CD4-positive, alpha-beta memory T cell (primary cell): ENCODE measurements around the gene ZSCAN12. TPM values are rescaled to one million over a fixed set of nuclear protein-coding genes. Genes with fewer than 3 reads are reported as not detected.

Experiments
- CTCF ChIA-PET: fragments of 350-600 bp; sonication (Branson Sonifier 250); formaldehyde crosslinking; loops from one replicate; lab custom pipeline; 2021; ENCODE audit warnings: inconsistent platforms; ENCODE audit not compliant: partially characterized antibody; lab: Charles Lee
- POLR2A ChIA-PET: fragments of 350-600 bp; sonication (Branson Sonifier 250); formaldehyde crosslinking; loops from one replicate; lab custom pipeline; 2021; ENCODE audit not compliant: partially characterized antibody; lab: Charles Lee
- DNase-seq, 5 donors: peaks; one replicate each; pipeline versions ENCODE4 v3.0.0 to v3.0.0-alpha.2; 2020 to 2022; ENCODE audit warnings: mixed read lengths in 1 of 5
- H3K27ac ChIP-seq: one replicate; pipeline ENCODE4 v1.7.0; 2013; ENCODE audit warnings: low read depth, low read length
- H3K27me3 ChIP-seq: 2 replicates; pipeline ENCODE4 v1.7.0; 2013; ENCODE audit warnings: mild to moderate bottlenecking, low read length, moderate library complexity; ENCODE audit not compliant: insufficient read depth
- H3K36me3 ChIP-seq: 2 replicates; pipeline ENCODE4 v1.7.0; 2013; ENCODE audit warnings: mild to moderate bottlenecking, low read length, moderate library complexity; ENCODE audit not compliant: insufficient read depth
- H3K4me1 ChIP-seq: 2 replicates; pipeline ENCODE4 v1.7.0; 2013; ENCODE audit warnings: mild to moderate bottlenecking, low read length, moderate library complexity; ENCODE audit not compliant: insufficient read depth
- H3K4me3 ChIP-seq, 2 donors: one replicate each; pipeline ENCODE4 v1.7.0; 2013; ENCODE audit warnings: low read length in 2 of 2, mild to moderate bottlenecking in 1 of 2
- H3K9me3 ChIP-seq, 2 donors: one replicate each; pipeline ENCODE4 v1.7.0; 2013; ENCODE audit warnings: low read length in 2 of 2, control low read depth in 1 of 2; ENCODE audit not compliant: control insufficient read depth in 1 of 2
- H3K27ac Mint-ChIP-seq, 7 donors: one replicate each; pipeline ENCODE4 v1.8.0; 2020 to 2021; ENCODE audit warnings: mixed read lengths in 7 of 7, mild to moderate bottlenecking in 6 of 7, inconsistent platforms in 3 of 7, moderate library complexity in 3 of 7
- H3K27me3 Mint-ChIP-seq, 2 donors: one replicate each; pipeline ENCODE4 v1.8.0; 2020 to 2021; ENCODE audit warnings: mixed read lengths in 2 of 2
- H3K36me3 Mint-ChIP-seq, 2 donors: one replicate each; pipeline ENCODE4 v1.8.0; 2020 to 2021; ENCODE audit warnings: mixed read lengths in 2 of 2, inconsistent platforms in 1 of 2, mild to moderate bottlenecking in 1 of 2
- H3K4me1 Mint-ChIP-seq, 4 donors: one replicate each; pipeline ENCODE4 v1.8.0; 2020 to 2021; ENCODE audit warnings: mixed read lengths in 4 of 4, mild to moderate bottlenecking in 1 of 4
- H3K4me3 Mint-ChIP-seq, 8 donors: one replicate each; pipeline ENCODE4 v1.8.0; 2020 to 2021; ENCODE audit warnings: mixed read lengths in 8 of 8, mild to moderate bottlenecking in 7 of 8, moderate library complexity in 6 of 8, inconsistent platforms in 3 of 8
- H3K9me3 Mint-ChIP-seq, 8 donors: one replicate each; pipeline ENCODE4 v1.8.0; 2020 to 2021; ENCODE audit warnings: mixed read lengths in 8 of 8, mild to moderate bottlenecking in 5 of 8, inconsistent platforms in 3 of 8, moderate library complexity in 1 of 8
- intact Hi-C: fragments of 100-400 bp; cut with micrococcal nuclease; formaldehyde crosslinking; loops from one replicate; pipeline ENCODE4 v1.15.1; 2023
- polyA plus RNA-seq, 2 donors: library from polyadenylated mRNA; unstranded; fragments of 300-500 nt; fragmentation: Illumina TruSeq; gene quantifications; one replicate each; pipeline ENCODE4 v1.2.3, GENCODE V29; 2021
- total RNA-seq, 2 experiments: library from RNA; stranded (reverse); gene quantifications; one replicate each; pipeline ENCODE4 v1.2.3, GENCODE V29; 2021

Gene ZSCAN12
- total and polyA plus RNA-seq, 4 experiments from 2014 or later, result 0.70 to 8.3 (median 4.7) TPM

DNA sequence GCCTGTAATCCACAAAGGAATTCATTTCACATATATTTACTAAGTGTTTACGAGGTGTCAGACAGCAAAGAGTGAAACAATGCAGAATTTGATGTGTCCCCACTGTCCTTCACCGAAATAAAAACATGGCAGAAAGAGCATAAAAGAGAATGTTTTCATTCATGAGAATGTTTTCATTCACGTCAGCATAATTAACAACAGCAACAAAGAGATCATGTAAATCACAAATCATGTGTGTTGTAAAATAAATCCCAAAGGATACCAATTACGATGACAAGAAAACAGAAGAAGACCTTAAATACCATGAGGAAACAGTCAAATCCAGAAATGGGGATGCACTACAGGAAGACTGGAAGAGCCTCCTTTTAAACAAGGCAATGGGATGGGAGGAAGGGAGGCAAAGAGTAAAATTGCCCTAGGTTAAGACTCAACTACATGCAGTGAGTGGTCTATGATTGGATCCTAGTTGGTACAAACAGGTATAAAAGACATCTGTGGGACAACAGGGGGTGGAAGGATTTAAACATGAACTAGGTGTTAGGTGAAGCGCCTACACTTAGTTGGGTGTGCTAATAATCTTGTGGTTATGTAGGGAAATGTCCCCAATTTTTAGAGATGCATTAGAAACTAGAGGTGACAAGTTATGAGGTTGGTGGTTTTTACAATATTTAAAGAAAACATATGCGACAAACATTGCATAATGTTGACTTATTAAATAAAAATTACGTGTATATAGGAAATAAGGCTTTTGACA, 65.1 kb downstream of the ZSCAN12 start:
- POLR2A ChIA-PET, result interaction anchor here (1.2 to 2.8 kb wide), 9 partner anchors 16 to 855 kb away, joined by 3 to 27 read pairs (median 6); partner anchors contain the start of genes ZKSCAN3, ZKSCAN4, ZKSCAN8 and ZSCAN26
- peak overlapping the region in 5 of 8 donors; percentile 4 to 75 (median 34) for H3K4me3 Mint-ChIP-seq

DNA sequence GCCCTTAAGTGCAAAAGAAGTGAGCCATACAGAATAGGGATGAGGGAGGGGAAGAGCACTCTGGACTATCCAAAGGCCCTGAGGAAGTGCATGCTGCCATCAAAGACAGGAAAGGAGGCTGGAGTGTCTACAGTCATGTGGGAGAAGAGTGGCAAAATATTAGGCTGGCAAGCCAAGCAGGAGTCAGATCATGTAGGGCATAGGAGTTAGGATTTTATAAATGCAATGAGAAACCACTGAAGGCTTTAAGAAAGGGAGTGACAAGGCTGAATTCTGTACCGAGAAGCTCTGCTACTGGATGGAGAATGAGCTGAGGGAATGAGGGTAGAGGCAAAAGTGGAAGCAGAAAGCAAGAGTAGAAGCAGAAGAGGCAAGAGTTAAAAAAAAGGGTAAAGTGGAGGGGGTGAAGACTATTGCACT, 65.9 kb downstream of the ZSCAN12 start:
- H3K36me3 ChIP-seq, result no peaks in the 10 kb centered on the region
- Mint-ChIP-seq H3K27ac (peak overlapping the region in 5 of 7 donors; percentile 11 to 86 (median 32)), H3K4me3 (peak overlapping the region in 2 of 8 donors; percentile 5 to 14), H3K27me3 (no peaks in the 10 kb centered on the region), H3K9me3 (peaks cover 0 to 11% (median 6%) of the 10 kb centered on the region in 8 donors), H3K36me3 (peaks cover 3 to 6% of the 10 kb centered on the region in 2 donors), H3K4me1 (peaks cover 0 to 4% (median 3%) of the 10 kb centered on the region in 4 donors)
- H3K27ac ChIP-seq, result no peak overlapping the region
- DNase-seq, result no peak
- no peaks in the 10 kb centered on the region for H3K9me3 ChIP-seq
- ChIA-PET CTCF (interaction anchor here (1.1 to 3.5 kb wide), 2 partner anchors 9 to 22 kb away, joined by 5 to 20 read pairs; no protein-coding TSS in a partner anchor), POLR2A (no interaction called here)
- no peaks in the 10 kb centered on the region for H3K27me3 ChIP-seq
- intact Hi-C loops, result no loop called here
- no peak overlapping the region for H3K4me3 ChIP-seq
- H3K4me1 ChIP-seq, result peaks cover 17% of the 10 kb centered on the region

More for the DNA sequence above, 65.1 kb downstream of the ZSCAN12 start:
- H3K36me3 Mint-ChIP-seq, result no peaks in the 10 kb centered on the region
- H3K9me3 Mint-ChIP-seq, result peaks cover 0 to 2% (median 0%) of the 10 kb centered on the region in 8 donors
- Histone ChIP-seq H3K27ac (no peak overlapping the region), H3K4me1 (peaks cover 17% of the 10 kb centered on the region), H3K9me3 (no peaks in the 10 kb centered on the region), H3K4me3 (no peak overlapping the region), H3K27me3 (no peaks in the 10 kb centered on the region), H3K36me3 (no peaks in the 10 kb centered on the region)
- H3K27ac Mint-ChIP-seq, result peak overlapping the region in 4 of 7 donors; percentile 12 to 89 (median 56)
- no peaks in the 10 kb centered on the region for H3K27me3 Mint-ChIP-seq
- peaks cover 0 to 4% (median 3%) of the 10 kb centered on the region in 4 donors for H3K4me1 Mint-ChIP-seq
- CTCF ChIA-PET, result interaction anchor here (0.9 to 3.5 kb wide), 4 partner anchors 10 to 467 kb away, joined by 3 to 20 read pairs (median 4); a partner anchor contains a TSS
- intact Hi-C loops, result loop anchor here (1.0 to 5.0 kb wide), 4 partner anchors 15 to 862 kb away; partner anchors contain the start of genes ZKSCAN3, ZNF184 and ZSCAN26
- DNase-seq, result no peak

DNA sequence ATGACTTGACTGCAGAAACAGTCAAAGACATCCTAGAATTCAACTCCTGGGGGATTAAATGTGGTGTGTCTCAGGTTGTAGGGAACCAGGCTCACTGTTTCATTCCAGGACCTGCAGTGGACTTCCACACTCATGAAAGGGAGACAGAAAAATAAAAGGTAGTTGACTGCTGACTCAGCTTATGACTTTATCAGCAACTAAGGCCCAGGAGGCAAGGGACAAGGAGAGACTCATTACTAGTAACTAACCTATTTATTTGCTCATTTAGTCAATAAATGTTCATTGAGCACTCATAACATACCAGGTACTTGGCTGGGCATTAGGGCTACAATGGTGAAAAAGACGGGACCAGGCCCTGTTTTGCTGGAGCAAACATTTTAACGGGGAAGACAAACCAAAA, 66.5 kb downstream of the ZSCAN12 start:
- peaks cover 3 to 6% of the 10 kb centered on the region in 2 donors for H3K36me3 Mint-ChIP-seq

GRCh38 chr6:28330041-28330440, 69.5 kb downstream of the ZSCAN12 start:
- ChIA-PET CTCF (no interaction called here), POLR2A (no interaction called here)
- Mint-ChIP-seq H3K4me3 (no peak overlapping the region), H3K27me3 (no peaks in the 10 kb centered on the region), H3K36me3 (peaks cover 20 to 24% of the 10 kb centered on the region in 2 donors), H3K4me1 (peaks cover 0 to 4% (median 3%) of the 10 kb centered on the region in 4 donors), H3K9me3 (peaks cover 5 to 38% (median 29%) of the 10 kb centered on the region in 8 donors), H3K27ac (no peak overlapping the region)
- intact Hi-C loops, result no loop called here
- no peaks in the 10 kb centered on the region for H3K27me3 ChIP-seq
- H3K9me3 ChIP-seq, result peaks cover 0 to 6% of the 10 kb centered on the region in 2 donors
- DNase-seq, result no peak
- H3K4me3 ChIP-seq, result no peak overlapping the region
- H3K27ac ChIP-seq, result no peak overlapping the region
- H3K4me1 ChIP-seq, result peaks cover 2% of the 10 kb centered on the region
- no peaks in the 10 kb centered on the region for H3K36me3 ChIP-seq

More for the DNA sequence above, 66.5 kb downstream of the ZSCAN12 start:
- CTCF ChIA-PET, result no interaction called here
- Mint-ChIP-seq H3K9me3 (peaks cover 0 to 14% (median 9%) of the 10 kb centered on the region in 8 donors), H3K27ac (no peak overlapping the region), H3K4me3 (no peak overlapping the region), H3K27me3 (no peaks in the 10 kb centered on the region), H3K4me1 (peaks cover 0 to 4% (median 3%) of the 10 kb centered on the region in 4 donors)
- no peak overlapping the region for H3K4me3 ChIP-seq
- H3K27me3 ChIP-seq, result no peaks in the 10 kb centered on the region
- DNase-seq, result no peak
- no peaks in the 10 kb centered on the region for H3K9me3 ChIP-seq
- POLR2A ChIA-PET, result no interaction called here
- H3K4me1 ChIP-seq, result peaks cover 17% of the 10 kb centered on the region
- intact Hi-C loops, result no loop called here
- no peak overlapping the region for H3K27ac ChIP-seq
- no peaks in the 10 kb centered on the region for H3K36me3 ChIP-seq

Other genes starting within 250 kb of the ZSCAN12 start
- gene ZSCAN9, start 174.5 kb downstream of the ZSCAN12 start, total RNA-seq, result 1 to 10 TPM; 3.4 to 4.4 TPM
- 1 to 10 TPM; 1.2 to 3.5 TPM for gene ZSCAN9, start 174.5 kb downstream of the ZSCAN12 start, polyA plus RNA-seq
- gene ZKSCAN4, start 147.5 kb downstream of the ZSCAN12 start, total RNA-seq, result 10 to 100 TPM in 1 of 2 experiments, 1 to 10 TPM in 1; 9.9 to 11.1 TPM
- gene ZKSCAN4, start 147.5 kb downstream of the ZSCAN12 start, polyA plus RNA-seq, result 1 to 10 TPM; 2.4 to 5.2 TPM
- gene NKAPL, start 140.4 kb downstream of the ZSCAN12 start, total RNA-seq, result under 1 TPM in 1 of 2 experiments, not detected in 1; 0.33 TPM
- under 1 TPM in 1 of 2 donors, not detected in 1; 0.15 TPM for gene NKAPL, start 140.4 kb downstream of the ZSCAN12 start, polyA plus RNA-seq
- gene ZSCAN26, start 132.6 kb downstream of the ZSCAN12 start, total RNA-seq, result 10 to 100 TPM; 23.3 to 26.5 TPM
- gene ZSCAN26, start 132.6 kb downstream of the ZSCAN12 start, polyA plus RNA-seq, result 10 to 100 TPM; 13.1 to 14.2 TPM
- 1 to 10 TPM; 1.1 to 1.4 TPM for gene PGBD1, start 118.2 kb downstream of the ZSCAN12 start, total RNA-seq
- under 1 TPM; 0.08 to 0.31 TPM for gene PGBD1, start 118.2 kb downstream of the ZSCAN12 start, polyA plus RNA-seq
- under 1 TPM; 0.73 to 0.97 TPM for gene ZSCAN31, start 63.6 kb downstream of the ZSCAN12 start, total RNA-seq
- 1 to 10 TPM in 1 of 2 donors, under 1 TPM in 1; 0.86 to 1.2 TPM for gene ZSCAN31, start 63.6 kb downstream of the ZSCAN12 start, polyA plus RNA-seq
- gene ZKSCAN3, start 49.8 kb downstream of the ZSCAN12 start, total RNA-seq, result 10 to 100 TPM; 12.4 to 12.6 TPM
- gene ZKSCAN3, start 49.8 kb downstream of the ZSCAN12 start, polyA plus RNA-seq, result 1 to 10 TPM; 2.3 to 4.2 TPM
- gene ZSCAN23, start 43.7 kb upstream of the ZSCAN12 start, total RNA-seq, result 1 to 10 TPM; 1.1 to 1.7 TPM
- gene ZSCAN23, start 43.7 kb upstream of the ZSCAN12 start, polyA plus RNA-seq, result not detected
- gene GPX6, start 116.0 kb upstream of the ZSCAN12 start, total RNA-seq, result not detected
- not detected for gene GPX6, start 116.0 kb upstream of the ZSCAN12 start, polyA plus RNA-seq
- gene GPX5, start 126.1 kb upstream of the ZSCAN12 start, total RNA-seq, result not detected
- gene GPX5, start 126.1 kb upstream of the ZSCAN12 start, polyA plus RNA-seq, result not detected